GM21619 (cell line): ENCODE data around the gene MRPS23.

Experiments
- ATAC-seq: cut with Tn5 transposase; IDR thresholded peaks from one replicate; pipeline ENCODE4 v1.9.1; 2021; ENCODE audit not compliant: unreplicated experiment

The MRPS23 gene

GRCh38 chr17:57838857-57839570 is 10.8 kb downstream of the MRPS23 start:
- ATAC-seq = no peak

- no peak for ATAC-seq
Measured at GRCh38 chr17:57838453-57838852, 11.4 kb downstream of the MRPS23 start.

GRCh38 chr17:57835333-57835900 is 14.4 kb downstream of the MRPS23 start:
- ATAC-seq = no peak

GRCh38 chr17:57834146-57834741 is 15.6 kb downstream of the MRPS23 start:
- no peak for ATAC-seq

- ATAC-seq = peak; percentile 54
Measured at GRCh38 chr17:57833179-57833939, 16.5 kb downstream of the MRPS23 start.

GRCh38 chr17:57832314-57833178 is 17.3 kb downstream of the MRPS23 start:
- no peak for ATAC-seq

- ATAC-seq = no peak
Measured at GRCh38 chr17:57830880-57831279, 19.0 kb downstream of the MRPS23 start.

GRCh38 chr17:57823469-57824401 is 26.1 kb downstream of the MRPS23 start:
- no peak for ATAC-seq

- ATAC-seq = no peak
Measured at GRCh38 chr17:57819867-57820266, 30.0 kb downstream of the MRPS23 start.

- no peak for ATAC-seq
Measured at GRCh38 chr17:57819285-57819684, 30.6 kb downstream of the MRPS23 start.

- no peak for ATAC-seq
Measured at GRCh38 chr17:57818066-57818465, 31.8 kb downstream of the MRPS23 start.

GRCh38 chr17:57817299-57817698 is 32.5 kb downstream of the MRPS23 start:
- no peak for ATAC-seq

- no peak for ATAC-seq
Measured at GRCh38 chr17:57814421-57814820, 35.4 kb downstream of the MRPS23 start.

- no peak for ATAC-seq
Measured at GRCh38 chr17:57811638-57812280, 38.1 kb downstream of the MRPS23 start.

- ATAC-seq = no peak
Measured at GRCh38 chr17:57810721-57811637, 38.9 kb downstream of the MRPS23 start.

- no peak for ATAC-seq
Measured at GRCh38 chr17:57809879-57810278, 40.0 kb downstream of the MRPS23 start.

GRCh38 chr17:57808882-57809281 is 41.0 kb downstream of the MRPS23 start:
- ATAC-seq = no peak

GRCh38 chr17:57806167-57806830 is 43.5 kb downstream of the MRPS23 start:
- no peak for ATAC-seq
